HL-60 (cell line): ENCODE results near the gene SLC4A8.

ENCODE experiments used
- DNase-seq, 2 experiments: peaks; one replicate each; pipeline ENCODE4 v3.0.0-alpha.2; 2010 to 2020; ENCODE audit warnings: low read depth in 1 of 2, low spot score in 1 of 2
- H3K27ac ChIP-seq: fragments of 250-450 bp; sonication (Bioruptor Pico); replicated peaks from 2 replicates; pipeline ENCODE4 v1.5.1; 2020; ENCODE audit warnings: mild to moderate bottlenecking, moderate library complexity
- H3K27me3 ChIP-seq: fragments of 250-450 bp; sonication (Bioruptor Pico); 2 replicates; pipeline ENCODE4 v1.5.1; 2021; ENCODE audit warnings: mild to moderate bottlenecking, moderate library complexity; ENCODE audit not compliant: insufficient read depth, poor library complexity, severe bottlenecking
- H3K4me3 ChIP-seq: replicated peaks from 2 replicates; pipeline ENCODE4 v1.5.1; 2011; ENCODE audit warnings: mild to moderate bottlenecking, control low read depth, low read length; ENCODE audit not compliant: insufficient read depth
- CTCF ChIP-seq: IDR thresholded peaks from one replicate; pipeline ENCODE4 v1.5.1; 2011; ENCODE audit warnings: low read length, control low read depth, inconsistent platforms; ENCODE audit not compliant: insufficient read depth
- GABPA ChIP-seq: IDR thresholded peaks from 2 replicates; pipeline ENCODE4 v1.6.1; 2012; ENCODE audit warnings: low read depth
- POLR2AphosphoS5 ChIP-seq: IDR thresholded peaks from 2 replicates; pipeline ENCODE4 v1.6.1; 2012; ENCODE audit warnings: low read depth
- REST ChIP-seq: IDR thresholded peaks from 2 replicates; pipeline ENCODE4 v1.6.1; 2012; ENCODE audit warnings: low read depth; ENCODE audit not compliant: insufficient replicate concordance
- SPI1 ChIP-seq: IDR thresholded peaks from 2 replicates; pipeline ENCODE4 v1.6.1; 2012; ENCODE audit warnings: low read depth, mild to moderate bottlenecking, borderline replicate concordance

The SLC4A8 gene

GRCh38 chr12:51473947-51474346, 49.3 kb downstream of the SLC4A8 start:
- H3K4me3 ChIP-seq: no peak overlapping the region
- TF ChIP-seq SPI1: no peak
- TF ChIP-seq GABPA: no peak
- TF ChIP-seq POLR2AphosphoS5: no peak
- no peak for TF ChIP-seq CTCF
- no peak for TF ChIP-seq REST
- H3K27me3 ChIP-seq: no peaks in the 10 kb centered on the region
- H3K27ac ChIP-seq: no peak overlapping the region
- DNase-seq: no peak

GRCh38 chr12:51475543-51475942, 50.9 kb downstream of the SLC4A8 start:
- H3K4me3 ChIP-seq: no peak overlapping the region
- no peak for DNase-seq
- no peak overlapping the region for H3K27ac ChIP-seq
- H3K27me3 ChIP-seq: no peaks in the 10 kb centered on the region
- TF ChIP-seq REST (no peak), POLR2AphosphoS5 (no peak)

- H3K27me3 ChIP-seq: no peaks in the 10 kb centered on the region
- no peak for TF ChIP-seq POLR2AphosphoS5
- TF ChIP-seq REST: no peak
- no peak for TF ChIP-seq CTCF
- TF ChIP-seq SPI1: no peak
- TF ChIP-seq GABPA: no peak
- no peak overlapping the region for H3K27ac ChIP-seq
- DNase-seq: no peak
- H3K4me3 ChIP-seq: no peak overlapping the region
These were observed 56.3 kb downstream of the SLC4A8 start for GRCh38 chr12:51480978-51481377.
